HEK293 (cell line): ENCODE measurements around the gene LHFPL6.

Source experiments
- CTCF ChIA-PET: fragments of 350-600 bp; formaldehyde crosslinking; extraction: SDS; loops from one replicate; lab custom pipeline; 2021; ENCODE audit warnings: antibody characterized with exemption; lab: Yijun Ruan, JAX
- POLR2A ChIA-PET: fragments of 300-600 bp; formaldehyde crosslinking; extraction: SDS; loops from one replicate; lab custom pipeline; 2020; ENCODE audit warnings: antibody characterized with exemption, inconsistent platforms; lab: Yijun Ruan, JAX
- H3K27ac ChIP-seq: fragments of 200-500 bp; sonication (Bioruptor generic); 2 replicates; pipeline ENCODE4 v1.5.1; 2014; ENCODE audit warnings: low read depth, low read length, control low read depth, inconsistent platforms; ENCODE audit errors: extremely low read depth
- H3K36me3 ChIP-seq, 2 experiments: fragments of 200-500 bp in 1 of 2; sonication (Bioruptor generic) in 1 of 2; 1 replicate in 1 of 2; 2 replicates in 1 of 2; pipeline ENCODE4 v1.5.1; 2014 to 2017; ENCODE audit warnings: inconsistent platforms in 2 of 2, low read length in 2 of 2; ENCODE audit not compliant: control insufficient read depth in 2 of 2, insufficient read depth in 1 of 2
- H3K4me1 ChIP-seq: fragments of 200-500 bp; sonication (Bioruptor generic); 2 replicates; pipeline ENCODE4 v1.5.1; 2014; ENCODE audit warnings: mild to moderate bottlenecking, low read length, inconsistent platforms; ENCODE audit not compliant: control insufficient read depth, insufficient read depth
- H3K4me3 ChIP-seq: 2 replicates; pipeline ENCODE4 v1.5.1; 2011; ENCODE audit warnings: low read depth, mild to moderate bottlenecking, control low read depth, low read length, moderate library complexity
- H3K9me3 ChIP-seq: fragments of 200-500 bp; sonication (Bioruptor generic); 2 replicates; pipeline ENCODE4 v1.5.1; 2014; ENCODE audit warnings: low read depth, low read length, inconsistent platforms; ENCODE audit not compliant: control insufficient read depth, insufficient read depth
- INSM2 ChIP-seq: fragments of 450-650 bp; formaldehyde crosslinking; IDR thresholded peaks from 2 replicates; pipeline ENCODE4 v1.5.1; 2016; ENCODE audit warnings: missing biosample characterization, missing genetic modification characterization
- PATZ1 ChIP-seq: fragments of 450-650 bp; formaldehyde crosslinking; IDR thresholded peaks from 2 replicates; pipeline ENCODE4 v1.5.1; 2016; ENCODE audit warnings: missing biosample characterization, missing genetic modification characterization
- SCRT1 ChIP-seq: fragments of 450-650 bp; formaldehyde crosslinking; IDR thresholded peaks from 2 replicates; pipeline ENCODE4 v1.5.1; 2016; ENCODE audit warnings: missing biosample characterization, missing genetic modification characterization, borderline replicate concordance
- ZEB2 ChIP-seq: fragments of 450-650 bp; formaldehyde crosslinking; IDR thresholded peaks from 2 replicates; pipeline ENCODE4 v1.5.1; 2016; ENCODE audit warnings: missing biosample characterization, missing genetic modification characterization
- ZFP3 ChIP-seq: fragments of 450-650 bp; formaldehyde crosslinking; IDR thresholded peaks from 2 replicates; pipeline ENCODE4 v1.5.1; 2016; ENCODE audit warnings: low read depth, missing biosample characterization, missing genetic modification characterization
- ZNF211 ChIP-seq: fragments of 450-650 bp; formaldehyde crosslinking; IDR thresholded peaks from 2 replicates; pipeline ENCODE4 v1.5.1; 2016; ENCODE audit warnings: low read depth, missing biosample characterization, missing genetic modification characterization
- ZNF223 ChIP-seq: fragments of 450-650 bp; formaldehyde crosslinking; IDR thresholded peaks from 2 replicates; pipeline ENCODE4 v1.5.1; 2016; ENCODE audit warnings: missing biosample characterization, missing genetic modification characterization
- ZNF280C ChIP-seq: fragments of 450-650 bp; formaldehyde crosslinking; IDR thresholded peaks from 2 replicates; pipeline ENCODE4 v1.5.1; 2016; ENCODE audit warnings: missing biosample characterization, missing genetic modification characterization
- ZNF449 ChIP-seq: fragments of 450-650 bp; formaldehyde crosslinking; IDR thresholded peaks from 2 replicates; pipeline ENCODE4 v1.5.1; 2017; ENCODE audit warnings: missing biosample characterization, mild to moderate bottlenecking, missing genetic modification characterization, moderate library complexity
- ZNF514 ChIP-seq: fragments of 450-650 bp; formaldehyde crosslinking; IDR thresholded peaks from 2 replicates; pipeline ENCODE4 v1.5.1; 2016; ENCODE audit warnings: missing biosample characterization, missing genetic modification characterization
- ZNF530 ChIP-seq: fragments of 450-650 bp; formaldehyde crosslinking; IDR thresholded peaks from 2 replicates; pipeline ENCODE4 v1.5.1; 2016; ENCODE audit warnings: low read depth, missing biosample characterization, missing genetic modification characterization
- ZNF555 ChIP-seq: fragments of 450-650 bp; formaldehyde crosslinking; conservative IDR thresholded peaks from 2 replicates; pipeline ENCODE4 v1.5.1; 2017; ENCODE audit warnings: missing biosample characterization, mild to moderate bottlenecking, missing genetic modification characterization, inconsistent platforms
- ZNF560 ChIP-seq: fragments of 450-650 bp; formaldehyde crosslinking; IDR thresholded peaks from 2 replicates; pipeline ENCODE4 v1.5.1; 2017; ENCODE audit warnings: missing biosample characterization, missing genetic modification characterization, borderline replicate concordance
- ZNF654 ChIP-seq: fragments of 450-650 bp; formaldehyde crosslinking; IDR thresholded peaks from 2 replicates; pipeline ENCODE4 v1.5.1; 2016; ENCODE audit warnings: low read depth, missing biosample characterization, missing genetic modification characterization
- ZNF670 ChIP-seq: fragments of 450-650 bp; formaldehyde crosslinking; IDR thresholded peaks from 2 replicates; pipeline ENCODE4 v1.5.1; 2016; ENCODE audit warnings: missing biosample characterization, missing genetic modification characterization, low read depth
- ZNF704 ChIP-seq: fragments of 450-650 bp; formaldehyde crosslinking; IDR thresholded peaks from 2 replicates; pipeline ENCODE4 v1.5.1; 2016; ENCODE audit warnings: missing biosample characterization, missing genetic modification characterization
- ZNF707 ChIP-seq: fragments of 450-650 bp; formaldehyde crosslinking; IDR thresholded peaks from 2 replicates; pipeline ENCODE4 v1.5.1; 2016; ENCODE audit warnings: missing biosample characterization, missing genetic modification characterization

The LHFPL6 gene

GRCh38 chr13:39531646-39532045, 71.3 kb downstream of the LHFPL6 start:
- ChIA-PET CTCF (no interaction called here), POLR2A (no interaction called here)
- Histone ChIP-seq H3K9me3 (no peaks in the 10 kb centered on the region), H3K36me3 (no peaks in the 10 kb centered on the region), H3K4me3 (no peak overlapping the region), H3K27ac (no peak overlapping the region), H3K4me1 (no peaks in the 10 kb centered on the region)
- TF ChIP-seq INSM2 (tag by site-specific recombination) (no peak), ZNF530 (no peak), SCRT1 (no peak), PATZ1 (tag by site-specific recombination) (no peak), ZNF704 (no peak), ZNF223 (no peak), ZNF280C (tag by site-specific recombination) (no peak)

GRCh38 chr13:39530916-39531315, 72.1 kb downstream of the LHFPL6 start:
- TF ChIP-seq ZNF449 (tag by site-specific recombination) (no peak), ZFP3 (tag by site-specific recombination) (no peak), ZEB2 (no peak), ZNF555 (no peak), ZNF560 (tag by site-specific recombination) (no peak), ZNF654 (tag by site-specific recombination) (no peak), ZNF514 (tag by site-specific recombination) (no peak), ZNF670 (tag by site-specific recombination) (no peak), ZNF211 (no peak), ZNF707 (tag by site-specific recombination) (no peak)
- Histone ChIP-seq H3K4me3 (no peak overlapping the region), H3K27ac (no peak overlapping the region), H3K36me3 (no peaks in the 10 kb centered on the region), H3K4me1 (no peaks in the 10 kb centered on the region), H3K9me3 (no peaks in the 10 kb centered on the region)
- ChIA-PET CTCF (no interaction called here), POLR2A (no interaction called here)
